ENCODE measurements around the gene FKRP. TPM values are rescaled to one million over a fixed set of nuclear protein-coding genes. Genes with fewer than 3 reads are reported as not detected.

FKRP gene
- total RNA-seq, 1 experiment from 2014 or later: 35.0 TPM

DNA sequence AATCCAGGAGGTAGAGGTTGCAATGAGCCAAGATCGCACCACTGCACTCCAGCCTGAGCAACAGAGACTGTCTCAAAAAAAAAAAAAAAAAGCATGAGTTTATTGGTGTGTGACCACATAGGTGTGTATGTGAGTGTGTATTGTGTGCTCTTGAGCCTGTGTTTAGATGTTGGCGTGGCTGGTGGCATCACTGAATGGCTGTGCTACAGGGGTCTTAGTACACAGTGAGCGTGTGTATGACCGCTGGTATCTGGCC lies 40.1 kb downstream of the FKRP start:
- H3K4me3 Mint-ChIP-seq (ENCODE audit: low read depth, unreplicated experiment): peak overlapping the region; percentile 82
- H3K27me3 Mint-ChIP-seq (ENCODE audit: unreplicated experiment): no peaks in the 10 kb centered on the region
- DNase-seq: no peak
- BruUV-seq (replicated peaks): no TSS peak
- peaks cover 49% of the 10 kb centered on the region for H3K4me1 Mint-ChIP-seq (ENCODE audit: low read depth, unreplicated experiment)
- intact Hi-C loops (cut with micrococcal nuclease; ENCODE audit: unreplicated experiment): no loop called here
- CTCF ChIA-PET: interaction anchor here (0.5 to 0.7 kb wide), 3 partner anchors 8 to 73 kb away, joined by 3 to 5 read pairs (median 4); partner anchors contain the start of gene FKRP
- peak overlapping the region; percentile 83 for H3K27ac Mint-ChIP-seq (ENCODE audit: unreplicated experiment)
- peaks cover 92% of the 10 kb centered on the region for H3K36me3 Mint-ChIP-seq (ENCODE audit: insufficient read depth, unreplicated experiment)
- TF ChIP-seq CTCF (IDR thresholded peaks at IDR 0.05; ENCODE audit: unreplicated experiment): no peak
- no peaks in the 10 kb centered on the region for H3K9me3 Mint-ChIP-seq (ENCODE audit: low read depth, unreplicated experiment)

DNA sequence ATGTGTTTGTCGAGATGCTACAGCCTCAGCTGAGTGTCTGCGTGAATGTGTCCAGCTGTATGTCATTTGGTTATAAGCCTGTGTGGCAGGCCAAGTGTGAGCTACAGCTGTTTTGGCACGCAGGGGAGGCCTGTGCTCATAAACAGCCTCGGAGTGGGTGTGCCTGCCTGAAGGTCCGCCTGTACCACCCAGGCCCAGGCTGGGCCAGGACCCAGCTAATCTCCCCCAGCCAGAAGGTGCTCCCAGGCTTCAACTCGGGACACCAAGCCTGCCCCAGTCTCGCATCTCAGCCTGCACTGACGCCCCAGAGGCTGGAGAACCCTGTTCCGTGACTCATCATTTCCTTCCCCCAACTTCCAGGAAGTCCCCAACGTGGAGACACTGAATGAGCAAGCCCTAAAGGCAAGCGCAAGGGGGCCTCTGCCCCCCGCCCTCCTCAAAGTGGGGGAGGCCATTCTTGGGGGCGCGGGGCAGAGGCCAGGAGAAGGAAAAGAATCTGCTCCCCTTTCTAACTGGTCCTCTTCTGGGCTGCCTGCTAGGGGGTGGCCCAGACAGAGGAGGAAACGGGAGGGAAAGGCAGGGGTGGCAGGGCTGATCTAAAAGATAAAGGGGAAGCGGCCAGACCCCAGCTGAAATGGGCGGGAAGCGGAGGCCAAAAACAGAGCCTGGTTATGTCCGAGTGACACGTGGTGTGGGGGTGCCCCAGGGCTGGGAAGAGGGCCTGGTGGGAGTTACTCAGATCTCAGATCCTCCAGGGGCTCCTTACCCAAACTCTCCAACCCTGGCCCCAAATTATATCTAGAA lies 40.6 kb downstream of the FKRP start:
- Mint-ChIP-seq H3K36me3 (ENCODE audit: insufficient read depth, unreplicated experiment) (peaks cover 87% of the 10 kb centered on the region), H3K4me3 (ENCODE audit: low read depth, unreplicated experiment) (peak overlapping the region; percentile 82), H3K27me3 (ENCODE audit: unreplicated experiment) (no peaks in the 10 kb centered on the region), H3K4me1 (ENCODE audit: low read depth, unreplicated experiment) (peaks cover 45% of the 10 kb centered on the region), H3K27ac (ENCODE audit: unreplicated experiment) (peak overlapping the region; percentile 83), H3K9me3 (ENCODE audit: low read depth, unreplicated experiment) (no peaks in the 10 kb centered on the region)
- no TSS peak for BruUV-seq (replicated peaks)
- peak; percentile 69 for DNase-seq
- CTCF ChIA-PET: interaction anchor here (0.5 to 1.0 kb wide), 4 partner anchors 9 to 73 kb away, joined by 3 to 5 read pairs (median 4); no protein-coding TSS in a partner anchor
- intact Hi-C loops (cut with micrococcal nuclease; ENCODE audit: unreplicated experiment): no loop called here
- no peak for TF ChIP-seq CTCF (IDR thresholded peaks at IDR 0.05; ENCODE audit: unreplicated experiment)

DNA sequence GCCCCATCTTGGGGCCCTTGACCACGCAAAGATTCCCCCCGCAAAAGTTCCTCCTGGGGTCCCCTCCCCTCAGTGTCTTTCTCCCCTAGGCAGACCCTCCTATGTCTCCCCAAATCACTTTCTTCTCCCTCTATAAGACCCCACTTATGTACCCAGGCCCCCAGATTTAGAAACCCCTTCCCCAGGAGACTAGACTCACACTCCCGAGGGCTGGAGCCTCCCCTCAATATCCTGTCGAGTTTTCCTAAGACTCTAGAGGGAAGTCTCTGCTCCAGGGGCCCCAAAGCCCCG lies 41.1 kb downstream of the FKRP start:
- TF ChIP-seq CTCF (IDR thresholded peaks at IDR 0.05; ENCODE audit: unreplicated experiment): no peak
- Mint-ChIP-seq H3K9me3 (ENCODE audit: low read depth, unreplicated experiment) (no peaks in the 10 kb centered on the region), H3K27me3 (ENCODE audit: unreplicated experiment) (no peaks in the 10 kb centered on the region), H3K4me3 (ENCODE audit: low read depth, unreplicated experiment) (peak overlapping the region; percentile 82), H3K36me3 (ENCODE audit: insufficient read depth, unreplicated experiment) (peaks cover 81% of the 10 kb centered on the region), H3K4me1 (ENCODE audit: low read depth, unreplicated experiment) (peaks cover 40% of the 10 kb centered on the region), H3K27ac (ENCODE audit: unreplicated experiment) (peak overlapping the region; percentile 83)
- no peak for DNase-seq
- intact Hi-C loops (cut with micrococcal nuclease; ENCODE audit: unreplicated experiment): no loop called here
- CTCF ChIA-PET: interaction anchor here (0.9 to 1.0 kb wide), 2 partner anchors 29 to 53 kb away, joined by 3 to 4 read pairs; no protein-coding TSS in a partner anchor
- BruUV-seq (replicated peaks): no TSS peak

DNA sequence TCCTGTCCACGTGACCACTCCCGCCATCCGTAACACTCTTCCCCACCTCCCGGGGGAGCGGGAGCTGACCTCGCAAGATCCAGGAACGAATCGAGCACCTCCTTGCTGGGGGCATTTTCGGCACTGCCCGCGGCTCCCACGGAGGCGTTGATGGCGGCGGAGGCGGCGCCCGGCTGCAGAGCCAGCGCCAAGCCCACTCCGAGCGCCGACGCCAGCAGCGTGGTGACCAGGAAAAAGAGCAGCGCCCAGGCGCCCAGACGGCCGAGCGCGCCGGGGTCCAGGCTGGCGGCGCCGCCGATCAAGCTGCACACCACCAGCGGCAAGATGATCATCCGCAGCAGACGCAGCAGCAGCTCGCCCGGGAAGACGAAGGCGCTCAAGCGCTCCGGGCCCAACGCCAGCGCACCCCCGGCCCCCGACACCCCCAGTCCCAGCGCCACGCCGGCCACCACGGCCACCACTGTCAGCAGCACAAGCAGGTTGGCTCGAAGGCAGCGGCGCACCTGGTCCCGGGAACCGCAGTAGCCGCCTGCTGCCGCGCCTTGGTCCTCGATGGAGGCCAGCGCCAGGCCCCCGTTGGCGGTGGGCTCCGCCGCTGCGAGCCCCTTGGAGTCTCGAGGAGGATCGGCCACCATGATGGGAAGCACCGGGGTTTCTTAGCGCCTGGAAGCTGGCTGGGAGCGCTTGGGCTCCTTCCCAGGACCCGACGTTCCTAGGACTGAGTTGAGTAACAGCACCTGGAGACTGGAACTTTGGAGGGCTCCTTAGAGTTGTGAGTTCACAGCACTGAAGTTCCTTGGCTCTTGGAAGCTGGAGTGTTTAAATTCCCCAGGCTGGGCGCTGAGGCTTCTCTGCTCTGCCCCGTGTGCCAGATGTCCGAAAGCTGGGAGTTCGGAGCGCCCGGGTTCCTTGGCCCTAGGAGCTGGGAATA lies 41.7 kb downstream of the FKRP start:
- DNase-seq: peak; percentile 78
- no peaks in the 10 kb centered on the region for H3K9me3 Mint-ChIP-seq (ENCODE audit: low read depth, unreplicated experiment)
- TSS peak; percentile 79 for BruUV-seq (replicated peaks)
- H3K4me3 Mint-ChIP-seq (ENCODE audit: low read depth, unreplicated experiment): peak overlapping the region; percentile 82
- H3K27ac Mint-ChIP-seq (ENCODE audit: unreplicated experiment): peak overlapping the region; percentile 83
- no peak for TF ChIP-seq CTCF (IDR thresholded peaks at IDR 0.05; ENCODE audit: unreplicated experiment)
- CTCF ChIA-PET: interaction anchor here (0.6 to 2.0 kb wide), 6 partner anchors 23 to 90 kb away, joined by 3 to 10 read pairs (median 4); no protein-coding TSS in a partner anchor
- H3K4me1 Mint-ChIP-seq (ENCODE audit: low read depth, unreplicated experiment): peaks cover 34% of the 10 kb centered on the region
- no peaks in the 10 kb centered on the region for H3K27me3 Mint-ChIP-seq (ENCODE audit: unreplicated experiment)
- intact Hi-C loops (cut with micrococcal nuclease; ENCODE audit: unreplicated experiment): loop anchor here (2.0 kb wide), 1 partner anchor 53 kb away; no protein-coding TSS in a partner anchor
- peaks cover 75% of the 10 kb centered on the region for H3K36me3 Mint-ChIP-seq (ENCODE audit: insufficient read depth, unreplicated experiment)
